ACC112 (cell line): Measurements from ENCODE around the gene FAAH2.
"Not testable (repeated sequence)": the region's sequence is repeated elsewhere in the genome, so short reads cannot be mapped to it uniquely, and the experiment has no call there.

Source experiments
- H2AFZ ChIP-seq: fragments of 200-600 bp; sonication (generic); one replicate; pipeline ENCODE4 v1.6.0; 2017; ENCODE audit warnings: antibody characterized with exemption, low read length; ENCODE audit not compliant: unreplicated experiment
- H3K27ac ChIP-seq: fragments of 200-600 bp; sonication (generic); 2 replicates; pipeline ENCODE4 v1.5.1; 2014; ENCODE audit warnings: low read depth, mild to moderate bottlenecking, antibody characterized with exemption, low read length, moderate library complexity
- H3K27me3 ChIP-seq: fragments of 200-600 bp; sonication (generic); 2 replicates; pipeline ENCODE4 v1.6.1; 2014; ENCODE audit warnings: mild to moderate bottlenecking, antibody characterized with exemption, low read length, moderate library complexity, mixed read lengths; ENCODE audit not compliant: insufficient read depth
- H3K36me3 ChIP-seq: fragments of 200-600 bp; sonication (generic); 2 replicates; pipeline ENCODE4 v1.6.1; 2016; ENCODE audit warnings: mild to moderate bottlenecking, antibody characterized with exemption, low read length, moderate library complexity, mixed read lengths; ENCODE audit not compliant: insufficient read depth
- H3K4me1 ChIP-seq: fragments of 200-600 bp; sonication (generic); one replicate; pipeline ENCODE4 v1.6.1; 2016; ENCODE audit warnings: low read length, mixed read lengths; ENCODE audit not compliant: insufficient read depth, unreplicated experiment, control insufficient read depth
- H3K4me3 ChIP-seq: fragments of 200-600 bp; sonication (generic); 2 replicates; pipeline ENCODE4 v1.5.1; 2014; ENCODE audit warnings: mild to moderate bottlenecking, low read depth, low read length
- H3K79me2 ChIP-seq: fragments of 200-600 bp; sonication (generic); one replicate; pipeline ENCODE4 v1.6.0; 2016; ENCODE audit warnings: low read length; ENCODE audit not compliant: control insufficient read depth, unreplicated experiment, insufficient read depth

The FAAH2 gene

DNA sequence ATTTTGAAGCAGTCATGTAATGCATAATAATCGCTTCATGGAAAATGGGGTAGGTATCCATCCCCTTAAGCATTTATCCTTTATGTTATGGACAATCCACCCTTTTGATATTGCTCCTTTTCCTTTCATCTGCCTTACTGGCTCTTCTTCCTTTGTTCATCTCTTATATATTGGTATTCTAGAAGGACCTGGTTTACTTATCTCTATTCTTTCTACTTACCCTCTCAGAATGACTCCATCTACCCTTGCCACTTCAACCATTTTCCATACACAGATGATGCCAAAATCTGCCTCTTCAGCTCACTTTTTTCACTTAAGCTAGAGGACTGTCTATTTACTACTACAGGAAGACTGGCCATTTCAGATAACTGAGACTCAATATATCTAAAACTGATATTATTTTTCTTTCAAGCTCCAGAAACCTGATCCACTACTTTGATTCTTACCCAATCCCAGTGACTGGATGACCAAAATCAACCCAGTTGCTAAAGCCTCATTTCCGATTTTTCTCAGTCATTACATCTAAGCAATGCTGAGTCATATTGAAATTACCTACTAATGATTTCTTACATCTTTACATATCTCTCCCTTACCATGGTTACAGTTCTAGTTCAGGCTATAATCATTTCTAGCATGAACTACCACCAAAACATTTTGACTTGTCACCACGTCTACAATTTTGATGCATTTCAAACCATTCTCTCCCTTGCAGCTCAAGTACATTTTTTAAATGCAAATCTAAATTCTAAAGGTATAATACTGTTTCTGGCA lies 93.7 kb downstream of the FAAH2 start:
- H2AFZ ChIP-seq: no peak overlapping the region

DNA sequence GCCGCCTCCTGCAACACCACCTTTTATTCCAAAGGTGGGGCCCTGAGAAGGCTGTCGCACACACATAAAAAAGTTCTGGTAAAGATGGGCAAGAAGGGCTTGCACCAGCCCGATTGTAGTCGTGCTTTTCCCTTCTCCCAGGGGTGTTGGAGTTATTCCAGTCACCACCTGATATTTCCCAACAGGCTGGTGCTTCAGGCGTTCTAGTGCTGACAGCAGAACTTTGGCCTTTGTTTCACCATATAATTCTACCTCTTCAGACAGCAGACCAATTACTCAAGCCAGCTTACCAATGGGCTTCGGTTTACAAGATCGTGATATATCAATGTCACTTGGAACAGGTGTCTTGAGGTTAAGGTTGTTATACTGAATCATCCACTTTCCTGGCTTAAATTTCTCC lies 107.7 kb downstream of the FAAH2 start:
- H3K27ac ChIP-seq, H3K36me3 ChIP-seq, H3K4me3 ChIP-seq, H3K4me1 ChIP-seq, H3K79me2 ChIP-seq, H3K27me3 ChIP-seq, H2AFZ ChIP-seq: not testable (repeated sequence)

More for the DNA sequence above, 93.7 kb downstream of the FAAH2 start:
- Histone ChIP-seq H3K4me1 (no peaks in the 10 kb centered on the region), H3K36me3 (no peaks in the 10 kb centered on the region), H3K27me3 (no peaks in the 10 kb centered on the region), H3K27ac (no peak overlapping the region), H3K4me3 (no peak overlapping the region), H3K79me2 (no peaks in the 10 kb centered on the region)

DNA sequence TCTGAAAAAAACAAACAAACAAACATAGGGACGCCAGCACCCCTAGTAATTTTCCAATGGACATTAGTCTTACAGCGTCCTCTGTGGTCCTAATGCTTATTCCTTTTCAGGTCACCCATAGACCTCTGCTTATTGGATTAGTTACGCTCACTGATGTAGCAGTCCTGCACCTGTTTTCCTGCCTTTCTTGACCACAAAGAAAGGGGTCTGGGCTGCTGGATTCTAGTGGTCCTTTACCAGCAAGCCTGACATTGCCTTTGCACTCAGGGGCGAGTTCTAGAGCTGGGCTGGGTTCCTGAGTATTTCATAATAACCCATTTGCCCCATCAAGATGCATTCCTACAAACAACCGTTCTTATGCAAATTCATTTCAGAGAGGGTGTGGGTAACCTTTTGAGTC lies 116.7 kb downstream of the FAAH2 start:
- H3K4me1 ChIP-seq, H3K27me3 ChIP-seq, H2AFZ ChIP-seq, H3K36me3 ChIP-seq, H3K79me2 ChIP-seq, H3K4me3 ChIP-seq, H3K27ac ChIP-seq: not testable (repeated sequence)

DNA sequence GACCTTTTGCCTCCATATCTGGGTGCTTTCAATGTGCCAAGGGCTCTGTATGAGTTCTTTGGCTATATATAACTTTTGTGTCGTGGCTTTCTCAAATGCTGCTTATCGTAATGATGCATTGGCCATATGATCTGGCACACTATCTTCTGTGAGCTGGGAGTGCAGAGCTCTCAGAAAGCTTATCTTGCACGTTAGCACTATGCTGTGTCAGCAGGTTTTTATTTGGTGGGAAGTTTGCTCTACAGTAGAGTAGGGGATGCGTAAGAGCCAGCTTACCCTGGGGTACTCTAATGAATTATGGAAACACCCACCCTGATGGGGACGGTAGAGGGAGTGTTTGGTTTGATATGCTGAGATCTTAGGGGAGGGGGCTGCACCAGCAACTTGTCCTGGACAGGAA lies 119.6 kb downstream of the FAAH2 start:
- H3K4me3 ChIP-seq: no peak overlapping the region

DNA sequence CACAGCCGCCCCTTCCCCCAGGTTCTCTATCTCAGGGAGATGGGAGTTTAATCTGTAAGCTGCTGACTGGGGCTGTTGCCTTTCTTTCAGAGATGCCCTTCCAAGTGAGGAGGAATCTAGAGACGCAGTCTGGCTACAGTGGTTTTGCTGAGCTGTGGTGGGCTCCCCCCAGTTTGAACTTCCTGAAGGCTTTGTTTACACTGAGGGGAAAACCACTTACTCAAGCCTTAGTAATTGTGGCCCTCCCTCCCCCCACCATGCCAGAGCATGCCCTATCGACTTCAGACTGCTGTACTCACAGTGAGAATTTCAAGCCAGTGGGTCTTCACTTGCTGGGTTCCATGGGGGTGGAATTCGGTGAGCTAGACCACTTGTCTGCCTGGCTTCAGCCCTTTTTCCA lies 131.3 kb downstream of the FAAH2 start:
- Histone ChIP-seq H3K36me3 (no peaks in the 10 kb centered on the region), H3K4me1 (no peaks in the 10 kb centered on the region), H3K27me3 (no peaks in the 10 kb centered on the region), H3K27ac (no peak overlapping the region), H3K4me3 (no peak overlapping the region), H2AFZ (no peak overlapping the region), H3K79me2 (no peaks in the 10 kb centered on the region)

More for the DNA sequence above, 119.6 kb downstream of the FAAH2 start:
- H3K36me3 ChIP-seq: no peaks in the 10 kb centered on the region
- no peaks in the 10 kb centered on the region for H3K27me3 ChIP-seq
- no peak overlapping the region for H2AFZ ChIP-seq
- no peaks in the 10 kb centered on the region for H3K79me2 ChIP-seq
- H3K27ac ChIP-seq: no peak overlapping the region
- H3K4me1 ChIP-seq: no peaks in the 10 kb centered on the region

DNA sequence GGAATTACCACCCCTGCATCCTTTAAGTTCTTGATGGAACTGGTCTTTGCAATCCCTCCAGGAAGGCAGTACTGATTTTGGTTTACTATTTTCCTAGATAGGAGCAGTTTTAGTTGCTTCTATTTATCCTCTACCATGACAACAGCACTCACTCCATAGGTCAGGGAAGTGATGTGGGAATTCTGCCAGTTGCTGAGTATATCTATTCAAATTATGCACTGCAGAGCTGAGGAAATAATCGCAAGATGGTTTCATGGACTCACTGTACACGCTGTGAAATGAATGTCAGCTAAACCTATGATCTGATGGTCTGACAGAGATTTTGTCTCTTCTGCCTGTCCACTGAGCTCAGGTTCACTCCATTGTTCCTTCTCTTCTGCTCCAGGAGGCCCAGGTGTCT lies 135.8 kb downstream of the FAAH2 start:
- H3K36me3 ChIP-seq: no peaks in the 10 kb centered on the region
- no peaks in the 10 kb centered on the region for H3K4me1 ChIP-seq
- no peaks in the 10 kb centered on the region for H3K27me3 ChIP-seq
- no peaks in the 10 kb centered on the region for H3K79me2 ChIP-seq
- no peak overlapping the region for H2AFZ ChIP-seq
- H3K27ac ChIP-seq: no peak overlapping the region
- no peak overlapping the region for H3K4me3 ChIP-seq

DNA sequence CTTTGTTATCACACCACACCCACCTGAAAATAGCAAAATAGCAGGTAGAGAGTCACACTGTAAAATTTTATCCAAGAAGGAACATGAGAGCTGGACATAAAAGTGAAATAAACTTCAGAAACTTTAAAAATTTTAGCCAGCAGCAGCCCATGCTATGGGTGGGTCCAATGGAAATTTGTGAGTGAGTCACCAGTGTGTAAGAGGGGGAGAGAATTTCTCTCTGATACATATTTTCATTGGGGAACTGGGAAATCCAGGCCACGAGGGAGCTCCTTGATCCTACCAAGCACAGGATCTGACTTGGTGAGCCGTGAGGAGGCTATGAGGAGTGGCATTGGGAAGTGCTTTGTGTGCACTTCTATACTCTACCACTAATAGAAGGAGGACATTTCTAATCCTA lies 136.3 kb downstream of the FAAH2 start:
- no peaks in the 10 kb centered on the region for H3K27me3 ChIP-seq
- H3K4me1 ChIP-seq: no peaks in the 10 kb centered on the region
- H3K27ac ChIP-seq: no peak overlapping the region
- H3K79me2 ChIP-seq: no peaks in the 10 kb centered on the region
- no peak overlapping the region for H2AFZ ChIP-seq
- no peaks in the 10 kb centered on the region for H3K36me3 ChIP-seq
- H3K4me3 ChIP-seq: no peak overlapping the region

DNA sequence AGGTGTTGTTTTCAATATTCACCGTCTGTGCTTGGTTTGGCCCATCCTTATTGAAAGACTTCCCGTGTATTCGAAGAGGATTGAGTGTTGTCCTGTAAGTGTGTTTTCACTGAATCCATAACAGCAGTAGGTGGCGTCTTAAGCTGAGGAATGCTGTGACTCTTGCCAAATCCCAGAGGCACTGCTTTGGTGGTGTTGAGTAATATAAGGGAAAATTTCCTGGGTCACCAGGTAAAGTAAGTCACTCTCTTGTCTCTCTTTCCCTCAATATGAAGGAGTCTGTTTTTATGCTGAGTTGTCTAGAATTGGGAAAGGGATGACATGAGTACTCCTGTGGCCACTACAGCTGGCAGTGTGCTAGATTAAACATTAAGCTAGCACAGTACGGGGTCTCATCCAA lies 158.6 kb downstream of the FAAH2 start:
- H3K36me3 ChIP-seq: no peaks in the 10 kb centered on the region
- no peak overlapping the region for H2AFZ ChIP-seq
- no peak overlapping the region for H3K4me3 ChIP-seq
- H3K27me3 ChIP-seq: no peaks in the 10 kb centered on the region
- H3K27ac ChIP-seq: no peak overlapping the region
- no peaks in the 10 kb centered on the region for H3K79me2 ChIP-seq
- no peaks in the 10 kb centered on the region for H3K4me1 ChIP-seq

DNA sequence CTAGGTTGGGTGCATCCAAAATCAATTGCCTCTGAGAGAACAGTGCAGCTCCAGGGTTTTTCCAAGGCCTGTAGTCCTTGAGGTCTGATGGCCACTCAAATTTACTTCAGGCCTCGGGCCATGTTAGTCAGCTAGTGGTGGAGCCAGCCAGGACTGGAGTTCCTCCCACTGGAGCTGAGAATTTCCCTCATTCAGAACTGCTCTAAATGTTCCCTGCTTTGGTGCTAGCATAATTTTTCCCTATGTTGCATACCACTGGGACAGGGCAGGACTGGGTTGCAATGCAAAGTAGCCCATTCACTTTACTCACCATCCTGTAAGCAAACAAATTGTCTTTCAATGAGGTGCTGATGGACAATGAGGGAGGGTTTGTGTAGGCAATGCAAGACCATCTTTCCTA lies 159.3 kb downstream of the FAAH2 start:
- no peaks in the 10 kb centered on the region for H3K79me2 ChIP-seq
- H3K27me3 ChIP-seq: no peaks in the 10 kb centered on the region
- no peaks in the 10 kb centered on the region for H3K36me3 ChIP-seq
- no peaks in the 10 kb centered on the region for H3K4me1 ChIP-seq
- H2AFZ ChIP-seq: no peak overlapping the region
- H3K4me3 ChIP-seq: no peak overlapping the region
- no peak overlapping the region for H3K27ac ChIP-seq

DNA sequence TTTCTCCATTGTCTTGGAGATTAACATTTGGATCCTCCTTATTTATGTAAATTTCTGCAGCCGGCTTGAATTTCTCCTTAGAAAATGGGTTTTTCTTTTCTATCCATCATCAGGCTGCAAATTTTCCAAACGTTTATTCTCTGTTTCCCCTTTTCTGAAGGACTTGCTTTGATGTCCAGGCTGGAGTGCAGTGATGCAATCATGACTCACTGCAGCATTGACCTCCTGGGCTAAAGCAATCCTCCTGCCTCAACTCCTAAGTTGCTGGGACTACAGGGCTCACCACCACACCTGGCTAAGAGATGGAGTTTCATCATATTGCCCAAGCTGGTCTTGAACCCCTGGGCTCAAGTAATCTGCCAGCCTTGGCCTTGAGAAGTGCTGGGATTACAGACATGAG lies 161.3 kb downstream of the FAAH2 start:
- Histone ChIP-seq H2AFZ (no peak overlapping the region), H3K27ac (no peak overlapping the region), H3K79me2 (no peaks in the 10 kb centered on the region), H3K27me3 (no peaks in the 10 kb centered on the region), H3K4me3 (no peak overlapping the region), H3K36me3 (no peaks in the 10 kb centered on the region), H3K4me1 (peaks cover 3% of the 10 kb centered on the region)

DNA sequence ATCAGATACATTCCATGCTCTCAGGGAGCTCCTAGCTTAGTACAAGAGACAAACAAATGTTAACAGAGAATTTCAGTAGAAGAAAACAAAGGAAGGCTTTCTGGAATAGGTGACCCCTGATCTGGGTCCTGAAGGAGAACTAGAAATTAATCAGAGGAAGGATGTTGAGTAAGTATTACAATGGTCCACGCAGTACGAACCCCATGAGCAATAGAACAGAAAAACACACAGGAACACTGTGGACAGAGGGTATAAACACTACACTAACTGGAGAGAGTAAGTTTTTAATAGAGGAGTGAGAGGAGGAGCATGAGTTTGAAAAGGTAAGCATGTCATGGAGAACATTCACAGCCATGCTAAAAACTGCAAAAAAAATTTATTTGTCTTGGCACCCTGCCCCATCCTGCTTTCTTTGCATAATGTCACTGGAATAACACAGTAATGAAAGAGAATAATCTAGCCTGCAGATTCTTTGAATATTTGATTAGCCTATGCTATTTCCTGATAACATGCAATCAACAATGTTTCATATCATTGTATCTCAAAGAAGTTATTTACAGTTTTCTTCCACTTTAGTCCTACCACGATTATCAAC lies 165.0 kb downstream of the FAAH2 start:
- Histone ChIP-seq H3K27ac (no peak overlapping the region), H3K79me2 (no peaks in the 10 kb centered on the region), H3K4me1 (peaks cover 3% of the 10 kb centered on the region), H3K4me3 (no peak overlapping the region), H3K27me3 (no peaks in the 10 kb centered on the region), H3K36me3 (no peaks in the 10 kb centered on the region), H2AFZ (no peak overlapping the region)
